Hepatic stellate cell (primary cell): ENCODE results near the gene RHBDL1.

Source experiments
- DNase-seq: peaks from one replicate; pipeline ENCODE4 v3.0.0; 2011; ENCODE audit warnings: low spot score

RHBDL1 gene

GRCh38 chr16:720447-720989 is 45.0 kb downstream of the RHBDL1 start:
- DNase-seq, result peak; percentile 84

DNA sequence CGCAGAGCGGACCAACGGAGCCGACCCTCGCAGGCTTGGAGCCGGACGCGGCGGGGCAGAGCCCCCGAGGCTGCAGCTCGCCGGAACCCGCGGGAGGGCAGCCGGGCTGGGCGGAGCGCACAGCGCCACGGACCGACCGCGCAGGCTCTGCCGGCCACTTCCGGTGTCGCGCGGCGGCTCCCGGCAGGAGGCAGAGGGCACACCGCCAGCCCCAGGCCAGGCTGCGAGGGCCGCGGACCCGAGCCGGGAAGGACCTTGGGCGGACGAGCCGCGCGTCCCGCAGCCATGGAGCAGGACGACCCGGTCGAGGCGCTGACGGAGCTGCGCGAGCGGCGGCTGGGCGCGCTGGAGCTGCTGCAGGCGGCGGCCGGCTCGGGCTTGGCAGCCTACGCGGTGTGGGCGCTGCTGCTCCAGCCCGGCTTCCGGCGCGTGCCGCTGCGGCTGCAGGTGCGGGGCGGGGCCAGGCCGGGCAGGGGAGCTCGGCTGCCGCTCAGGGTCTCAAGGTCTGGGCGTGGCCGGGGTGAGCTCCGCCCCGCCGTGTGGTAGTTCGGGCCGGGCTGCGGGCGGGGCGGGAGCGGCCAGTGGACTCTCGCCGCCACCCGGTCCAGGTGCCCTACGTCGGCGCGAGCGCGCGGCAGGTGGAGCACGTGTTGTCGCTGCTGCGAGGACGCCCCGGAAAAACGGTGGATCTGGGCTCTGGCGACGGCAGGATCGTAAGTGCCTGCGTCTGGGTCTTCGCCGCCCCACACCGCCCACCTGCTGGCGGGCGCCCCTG is 45.7 kb downstream of the RHBDL1 start, which contains the start of gene ANTKMT:
ANTKMT (plus strand) TSS at position 157 of the 775 bp plus-strand sequence; CDS start at position 286, 129 bp downstream.
- DNase-seq, result peak; percentile 90

- DNase-seq, result no peak
Observed at GRCh38 chr16:721765-722540, 46.5 kb downstream of the RHBDL1 start.

DNA sequence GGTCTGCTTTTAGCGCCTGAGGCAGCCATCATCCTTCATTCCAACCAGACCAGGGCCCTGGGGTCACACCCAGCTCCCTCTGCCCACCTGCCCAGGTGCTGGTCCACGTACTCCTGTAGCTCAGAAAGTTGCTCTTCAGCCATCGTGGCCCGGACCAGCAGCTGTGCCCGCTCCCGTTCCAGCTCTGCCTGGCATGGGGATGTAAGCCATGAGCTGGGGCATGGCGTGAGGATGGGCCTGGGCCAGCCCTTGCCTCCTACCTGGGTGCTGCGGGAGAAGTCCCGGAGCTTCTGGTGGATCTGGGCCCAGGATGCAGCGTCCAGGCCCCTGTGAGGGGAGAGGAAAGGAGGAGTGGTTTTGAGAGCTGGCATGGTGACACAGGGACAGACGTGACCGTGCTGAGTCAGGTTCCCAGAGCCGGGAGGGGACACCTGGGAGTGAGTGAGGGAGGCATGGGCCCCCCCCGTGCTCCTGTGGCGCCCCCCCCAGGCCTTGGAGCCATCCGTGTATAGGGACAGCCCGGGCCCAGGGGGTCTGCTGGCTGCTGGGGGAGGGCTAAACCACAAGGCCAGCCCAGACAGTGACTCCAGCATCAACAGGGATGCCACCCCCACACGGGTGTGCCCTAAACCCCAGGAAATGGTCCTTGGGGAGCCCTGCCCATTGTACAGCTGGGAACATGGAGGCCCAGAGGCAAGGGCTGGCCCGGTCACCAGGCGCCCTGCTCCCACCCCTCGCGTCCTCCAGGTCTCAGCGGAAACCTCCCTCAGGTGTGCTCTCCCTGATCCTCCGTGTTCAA is 47.6 kb downstream of the RHBDL1 start:
- no peak for DNase-seq

GRCh38 chr16:723695-724094 is 48.2 kb downstream of the RHBDL1 start:
- DNase-seq, result no peak

DNA sequence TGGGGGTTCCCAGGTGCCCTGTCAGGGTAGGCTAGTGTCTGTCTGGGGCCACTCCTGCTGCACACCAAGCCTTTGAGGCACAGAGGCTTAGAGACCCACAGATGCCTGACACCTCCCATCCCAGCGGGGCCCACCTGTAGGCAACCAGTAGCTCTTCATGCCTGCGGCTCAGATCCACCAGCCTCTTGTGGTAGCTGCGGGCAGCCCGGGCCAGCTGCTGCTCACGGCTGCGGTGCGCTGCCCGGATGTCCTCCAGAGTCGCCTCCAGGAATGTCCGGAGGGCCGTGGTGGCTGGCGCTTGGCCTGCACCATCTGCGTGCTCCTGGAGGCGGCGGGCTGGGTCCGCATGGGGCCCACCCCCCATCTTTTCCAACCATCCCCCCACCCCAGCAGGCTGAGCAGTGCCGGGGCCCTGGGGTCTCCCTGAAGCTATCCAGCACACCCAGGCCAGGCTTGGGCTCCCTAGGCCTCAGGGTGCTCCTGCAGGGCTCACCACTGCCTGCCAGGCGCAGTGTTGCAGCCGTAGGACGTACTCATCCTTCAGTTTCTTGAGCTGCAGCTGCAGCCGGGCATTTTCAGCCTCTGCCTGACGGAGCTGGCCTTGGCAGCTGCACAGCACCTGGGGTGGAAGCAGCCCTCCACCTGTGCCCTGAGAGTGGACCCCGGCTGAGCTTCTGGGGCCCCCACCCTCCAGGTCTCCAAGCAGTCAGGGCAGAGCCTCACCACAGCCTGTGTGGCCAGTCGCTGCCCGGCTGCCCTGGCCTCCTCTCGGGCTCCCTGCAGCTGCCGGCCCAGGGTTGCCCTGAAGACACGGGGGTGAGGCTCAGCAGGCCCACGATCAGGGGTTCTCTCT is 48.9 kb downstream of the RHBDL1 start:
- no peak for DNase-seq

DNA sequence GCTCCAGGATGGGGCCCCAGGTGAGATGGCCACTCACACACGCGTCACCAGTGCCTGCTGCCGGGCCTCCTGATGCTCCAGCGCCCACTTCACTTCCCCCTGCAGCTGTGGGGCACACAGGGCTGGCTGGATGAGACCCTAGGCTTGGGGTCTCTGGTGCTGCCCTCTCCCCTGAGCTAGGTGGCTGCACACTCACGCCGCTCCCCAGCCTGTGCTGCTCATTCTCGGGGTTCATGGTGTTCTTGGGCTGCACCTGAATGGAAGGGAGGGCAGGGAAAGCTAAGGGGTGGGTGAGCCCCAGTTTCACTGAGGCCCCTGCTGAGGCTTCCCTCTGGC is 49.5 kb downstream of the RHBDL1 start:
- no peak for DNase-seq

- no peak for DNase-seq
Observed at GRCh38 chr16:725463-726187, 50.2 kb downstream of the RHBDL1 start.

- no peak for DNase-seq
Observed at GRCh38 chr16:726188-726437, 50.6 kb downstream of the RHBDL1 start.

DNA sequence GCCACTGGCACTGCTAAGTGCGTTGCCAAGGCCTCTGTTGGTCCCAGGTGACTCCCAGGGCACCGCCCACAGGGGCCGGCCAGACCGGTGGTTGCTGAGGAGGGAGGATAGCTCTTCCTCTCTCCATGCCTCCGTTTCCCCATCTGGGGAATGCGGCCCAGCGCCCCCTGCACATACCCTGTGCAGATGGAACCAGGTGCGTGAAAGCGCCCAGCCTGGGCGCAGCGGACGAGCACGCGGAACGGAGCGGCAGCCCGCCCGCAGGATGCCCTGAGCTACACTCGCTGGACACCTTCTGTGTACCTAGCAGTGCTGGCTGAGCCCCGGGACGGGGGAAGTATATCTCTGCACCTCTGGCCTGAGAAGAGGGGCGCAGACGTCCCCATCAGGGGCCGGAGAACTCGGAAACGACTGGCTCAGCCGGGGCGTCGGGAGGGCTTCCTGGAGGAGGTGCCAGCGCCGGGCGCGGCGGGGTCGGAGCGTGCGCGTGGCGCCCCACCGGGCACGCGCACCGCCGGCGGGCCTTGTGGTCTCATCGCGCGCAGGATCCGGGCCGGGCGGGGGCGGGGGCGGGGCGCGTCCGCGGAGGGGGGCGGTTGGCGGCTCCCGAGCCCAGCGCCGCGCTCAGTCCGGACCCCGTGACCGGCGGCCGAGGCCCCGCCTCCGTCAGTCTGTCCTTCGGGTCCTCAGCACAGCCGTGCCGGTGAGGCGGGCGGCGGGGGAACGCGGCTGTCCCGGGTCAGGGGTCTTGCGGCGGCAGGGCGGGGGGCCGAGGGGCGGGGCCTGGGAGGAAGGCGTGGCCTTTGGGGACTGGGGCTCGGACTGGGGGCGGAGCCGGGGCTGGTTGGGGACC is 51.2 kb downstream of the RHBDL1 start, which contains the start of the genes CCDC78 and HAGHL:
CCDC78 (minus strand) TSS at position 6 of the 853 bp plus-strand sequence. CDS start 76 bp downstream, outside the sequence.
HAGHL (plus strand) TSS at position 669 of the 853 bp plus-strand sequence. CDS start 404 bp downstream, outside the sequence.
- no peak for DNase-seq

DNA sequence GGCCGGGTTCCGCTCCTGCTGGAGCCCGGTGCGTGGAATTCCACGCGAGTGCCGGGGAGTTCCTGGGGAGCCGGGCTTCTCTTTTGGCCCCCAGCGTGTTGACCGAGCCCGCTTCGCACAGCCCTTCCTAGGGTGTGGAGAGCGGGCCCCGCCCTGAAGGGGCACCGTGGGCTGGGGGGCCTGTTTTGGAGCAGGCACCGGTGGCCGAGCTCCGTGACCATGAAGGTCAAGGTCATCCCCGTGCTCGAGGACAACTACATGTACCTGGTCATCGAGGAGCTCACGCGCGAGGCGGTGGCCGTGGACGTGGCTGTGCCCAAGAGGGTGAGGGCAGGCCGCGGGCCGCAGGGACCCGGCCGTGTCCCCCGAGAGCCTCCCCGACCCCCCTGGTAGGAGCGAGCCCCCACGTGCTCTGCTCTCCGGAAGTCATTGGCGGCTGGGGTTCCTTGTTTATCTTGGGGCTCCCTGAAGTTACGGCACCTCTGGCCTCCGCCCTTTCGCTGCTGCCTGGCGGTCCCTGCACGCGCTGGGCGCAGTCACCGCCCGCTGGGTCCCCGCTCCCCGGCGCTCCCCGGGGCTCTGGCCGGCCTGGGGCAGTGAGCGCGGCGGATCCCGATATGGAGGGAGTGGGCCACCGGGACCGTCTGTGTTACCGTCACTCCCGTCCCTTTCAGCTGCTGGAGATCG is 52.0 kb downstream of the RHBDL1 start:
- DNase-seq, result no peak
